Liver (tissue), 9 donors: ENCODE results near the gene HDAC9. TPM values are rescaled to one million over a fixed set of nuclear protein-coding genes. Genes with fewer than 3 reads are reported as not detected.

ENCODE experiments used
- DNase-seq: peaks from one replicate; pipeline ENCODE4 v3.0.0-alpha.2; 2017; ENCODE audit warnings: low spot score
- H3K27ac ChIP-seq, 2 donors: one replicate each; pipeline ENCODE4 v1.7.0; 2013; ENCODE audit warnings: inconsistent platforms in 2 of 2, low read length in 2 of 2, control low read depth in 1 of 2, low read depth in 1 of 2, mild to moderate bottlenecking in 1 of 2
- H3K27me3 ChIP-seq, 4 donors: one replicate each; pipeline versions ENCODE4 v1.6.1 to v1.7.0; 2013; ENCODE audit warnings: low read length in 3 of 4, inconsistent platforms in 1 of 4, mild to moderate bottlenecking in 1 of 4, moderate library complexity in 1 of 4; ENCODE audit not compliant: control insufficient read depth in 4 of 4, insufficient read depth in 4 of 4
- H3K36me3 ChIP-seq, 4 donors: one replicate each; pipeline versions ENCODE4 v1.6.1 to v1.7.0; 2013; ENCODE audit warnings: low read length in 3 of 4, mild to moderate bottlenecking in 3 of 4, low read depth in 1 of 4, moderate library complexity in 1 of 4; ENCODE audit not compliant: control insufficient read depth in 4 of 4, insufficient read depth in 3 of 4
- H3K4me1 ChIP-seq, 4 donors: one replicate each; pipeline versions ENCODE4 v1.6.1 to v1.7.0; 2013; ENCODE audit warnings: low read length in 3 of 4, mild to moderate bottlenecking in 3 of 4, moderate library complexity in 1 of 4; ENCODE audit not compliant: control insufficient read depth in 4 of 4, insufficient read depth in 4 of 4
- H3K4me3 ChIP-seq, 3 donors: one replicate each; pipeline versions ENCODE4 v1.6.1 to v1.7.0; 2013; ENCODE audit warnings: low read length in 3 of 3, control low read depth in 1 of 3, low read depth in 1 of 3, mild to moderate bottlenecking in 1 of 3
- H3K9ac ChIP-seq, 2 donors: one replicate each; pipeline ENCODE4 v1.7.0; 2013; ENCODE audit warnings: low read length in 2 of 2, mild to moderate bottlenecking in 2 of 2, moderate library complexity in 2 of 2, control low read depth in 1 of 2, low read depth in 1 of 2
- H3K9me3 ChIP-seq, 4 donors: one replicate each; pipeline versions ENCODE4 v1.6.1 to v1.7.0; 2013; ENCODE audit warnings: low read length in 3 of 4; ENCODE audit not compliant: control insufficient read depth in 4 of 4
- CTCF ChIP-seq: fragments of 150-350 bp; IDR thresholded peaks from 2 replicates; pipeline ENCODE4 v1.5.1; 2017; ENCODE audit warnings: improper control_type of control experiment, low read depth, low read length; ENCODE audit not compliant: missing input control
- EGR1 ChIP-seq, 2 donors: IDR thresholded peaks; 2 replicates each; pipeline ENCODE4 v1.6.1; 2016 to 2018; ENCODE audit warnings: antibody characterized with exemption in 2 of 2, low read depth in 2 of 2
- FOXA1 ChIP-seq: IDR thresholded peaks from 2 replicates; pipeline ENCODE4 v1.6.1; 2016; ENCODE audit warnings: antibody characterized with exemption
- FOXA2 ChIP-seq: IDR thresholded peaks from 2 replicates; pipeline ENCODE4 v1.6.1; 2016; ENCODE audit warnings: antibody characterized with exemption
- GABPA ChIP-seq, 2 donors: IDR thresholded peaks in 1 of 2; conservative IDR thresholded peaks in 1 of 2; 2 replicates each; pipeline ENCODE4 v1.6.1; 2016; ENCODE audit warnings: antibody characterized with exemption in 2 of 2, mild to moderate bottlenecking in 1 of 2, moderate library complexity in 1 of 2
- HNF4A ChIP-seq, 2 donors: conservative IDR thresholded peaks; 2 replicates each; pipeline ENCODE4 v1.6.1; 2016; ENCODE audit warnings: antibody characterized with exemption in 2 of 2, mild to moderate bottlenecking in 2 of 2
- HNF4G ChIP-seq: IDR thresholded peaks from 2 replicates; pipeline ENCODE4 v1.6.1; 2016; ENCODE audit warnings: antibody characterized with exemption
- JUND ChIP-seq, 2 donors: IDR thresholded peaks; 2 replicates each; pipeline ENCODE4 v1.6.1; 2016; ENCODE audit warnings: antibody characterized with exemption in 2 of 2
- MAX ChIP-seq: IDR thresholded peaks from 2 replicates; pipeline ENCODE4 v1.6.1; 2016; ENCODE audit warnings: antibody characterized with exemption
- NR2F2 ChIP-seq: IDR thresholded peaks from 2 replicates; pipeline ENCODE4 v1.6.1; 2016; ENCODE audit warnings: antibody characterized with exemption
- RAD21 ChIP-seq, 2 donors: IDR thresholded peaks; 2 replicates each; pipeline ENCODE4 v1.6.1; 2016; ENCODE audit warnings: antibody characterized with exemption in 2 of 2, mild to moderate bottlenecking in 2 of 2
- RXRA ChIP-seq, 2 donors: IDR thresholded peaks; 2 replicates each; pipeline ENCODE4 v1.6.1; 2017 to 2018; ENCODE audit warnings: antibody characterized with exemption in 2 of 2, mild to moderate bottlenecking in 1 of 2
- SP1 ChIP-seq: IDR thresholded peaks from 2 replicates; pipeline ENCODE4 v1.6.1; 2018; ENCODE audit warnings: antibody characterized with exemption, mild to moderate bottlenecking
- TAF1 ChIP-seq: conservative IDR thresholded peaks from 2 replicates; pipeline ENCODE4 v1.6.1; 2016; ENCODE audit warnings: antibody characterized with exemption, mild to moderate bottlenecking
- YY1 ChIP-seq: IDR thresholded peaks from 2 replicates; pipeline ENCODE4 v1.6.1; 2016; ENCODE audit warnings: antibody characterized with exemption, mild to moderate bottlenecking
- ZBTB33 ChIP-seq: IDR thresholded peaks from 2 replicates; pipeline ENCODE4 v1.6.1; 2016; ENCODE audit warnings: antibody characterized with exemption
- WGBS: extraction: QIAGEN DNeasy Blood & Tissue Kit; methylation state at CpG from one replicate; pipeline ENCODE4 v1.1.7; 2013; 5-methylcytosine and 5-hydroxymethylcytosine counted together
- polyA plus RNA-seq, 2 donors: library from polyadenylated mRNA; stranded (reverse) in 1 of 2; unstranded in 1 of 2; fragments of 200-250 nt in 1 of 2; fragments of >200 nt in 1 of 2; fragmentation: Nextera tagmentation in 1 of 2; extraction: Ambion mirVana in 1 of 2; gene quantifications; one replicate each; pipeline versions ENCODE4 v1.2.1 to v1.2.3, GENCODE V29; 2013 to 2015
- total RNA-seq, 2 donors: library from RNA; depleted of rRNA; stranded (reverse); fragments of >200 nt; gene quantifications; one replicate each; pipeline ENCODE4 v1.2.3, GENCODE V29; 2014
- TF ChIP-seq, protein P1 (sequence below): IDR thresholded peaks from 2 replicates; pipeline ENCODE4 v1.6.1; 2016; ENCODE audit warnings: antibody characterized with exemption
- TF ChIP-seq, protein P2 (sequence below): IDR thresholded peaks from 2 replicates; pipeline ENCODE4 v1.6.1; 2016; ENCODE audit warnings: antibody characterized with exemption, mild to moderate bottlenecking
- donor health status: healthy.
- donor health status: healthy.
- donor health status: healthy.
- donor health status: healthy.
- donor health status: healthy.

Gene HDAC9
- total and polyA plus RNA-seq, 4 donors: 1.0 to 10.1 (median 2.3) TPM

DNA sequence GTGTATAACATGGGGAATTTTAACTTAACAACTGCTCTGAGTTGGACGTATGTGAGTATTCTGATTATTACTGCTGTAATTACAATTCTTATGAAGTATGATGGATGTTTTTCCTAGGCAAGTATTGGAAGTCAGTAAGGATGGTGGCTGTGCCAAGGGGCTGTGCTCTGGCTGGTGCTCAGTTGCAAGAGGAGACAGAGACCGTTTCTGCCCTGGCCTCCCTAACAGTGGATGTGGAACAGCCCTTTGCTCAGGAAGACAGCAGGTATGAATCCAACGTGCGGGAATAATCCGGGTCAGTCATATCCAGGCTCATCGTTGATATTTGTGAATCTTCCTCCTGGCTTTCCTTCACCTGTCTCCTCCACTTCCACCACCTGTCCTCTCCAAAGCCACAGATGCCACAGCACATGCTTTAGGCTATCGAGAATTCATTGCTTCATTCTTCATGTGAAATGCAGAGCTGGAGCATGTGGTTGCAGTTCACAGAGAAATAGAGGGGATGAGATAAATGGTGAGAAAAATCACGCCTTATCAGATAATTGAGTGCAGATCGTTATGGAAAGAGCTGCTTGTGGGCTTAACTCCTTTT is 480.2 kb downstream of the HDAC9 start:
- no peak for DNase-seq
- Histone ChIP-seq H3K4me1 (no peaks in the 10 kb centered on the region), H3K27me3 (no peaks in the 10 kb centered on the region), H3K4me3 (no peak overlapping the region), H3K36me3 (no peaks in the 10 kb centered on the region), H3K27ac (no peak overlapping the region), H3K9me3 (no peaks in the 10 kb centered on the region), H3K9ac (no peak overlapping the region)
- TF ChIP-seq TAF1: no peak
- no peak for TF ChIP-seq HNF4A (conservative IDR thresholded peaks at IDR 0.05)
- no peak for TF ChIP-seq FOXA2
- no peak for TF ChIP-seq FOXA1
- TF ChIP-seq YY1: no peak
- TF ChIP-seq EGR1 (IDR thresholded peaks at IDR 0.05; ENCODE audit: low read depth in 2 of 2): no peak
- no peak for TF ChIP-seq JUND (IDR thresholded peaks at IDR 0.05)
- TF ChIP-seq RAD21 (IDR thresholded peaks at IDR 0.05): no peak
- no peak for TF ChIP-seq HNF4G
- 72% methylated on average over 9 of the region's 9 CpGs for WGBS

DNA sequence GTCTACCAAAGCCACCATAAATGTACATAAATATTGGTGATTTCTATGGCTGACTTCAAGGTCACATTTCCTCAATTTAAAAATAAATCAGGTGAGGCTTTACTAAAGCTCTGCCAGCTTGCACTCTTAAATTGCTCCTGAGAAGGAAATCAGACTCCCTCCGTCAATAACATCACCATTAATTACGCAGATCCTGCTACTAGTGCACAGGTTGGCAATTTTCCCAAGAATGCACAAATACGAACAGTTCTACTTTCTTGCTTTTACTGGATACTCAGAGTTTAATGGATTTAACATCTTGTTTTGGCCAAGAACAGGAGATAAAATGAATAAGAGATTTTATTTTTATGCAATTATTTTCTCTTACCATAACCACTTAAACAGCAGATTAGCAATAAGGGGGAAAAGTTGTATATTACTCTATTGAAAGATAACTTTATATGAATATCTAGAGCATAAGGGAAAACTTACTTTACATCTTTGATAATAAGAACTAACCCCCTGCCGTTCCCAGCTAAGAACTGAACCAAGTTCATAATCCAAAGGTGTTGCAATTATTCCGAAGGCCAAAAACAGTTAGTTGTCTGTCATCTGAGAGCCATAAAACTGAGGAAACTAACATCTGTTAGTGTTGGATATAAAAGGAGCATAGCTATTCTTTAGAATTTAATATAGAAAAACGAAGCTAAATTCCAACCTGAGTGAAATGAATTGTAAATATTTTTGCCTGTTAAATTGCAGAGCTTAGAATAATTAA is 481.3 kb downstream of the HDAC9 start:
- 57% methylated on average over 6 of the region's 6 CpGs for WGBS
- Histone ChIP-seq H3K4me3 (no peak overlapping the region), H3K27ac (no peak overlapping the region), H3K4me1 (no peaks in the 10 kb centered on the region), H3K9ac (no peak overlapping the region), H3K9me3 (no peaks in the 10 kb centered on the region), H3K27me3 (no peaks in the 10 kb centered on the region), H3K36me3 (no peaks in the 10 kb centered on the region)
- DNase-seq: no peak
- TF ChIP-seq SP1 (no peak), HNF4A (conservative IDR thresholded peaks at IDR 0.05) (no peak), HNF4G (no peak), ZBTB33 (no peak), MAX (no peak), GABPA (IDR thresholded peaks at IDR 0.05 in 1 of 2, conservative IDR thresholded peaks at IDR 0.05 in 1 of 2) (no peak), JUND (IDR thresholded peaks at IDR 0.05) (no peak), RAD21 (IDR thresholded peaks at IDR 0.05) (no peak), EGR1 (IDR thresholded peaks at IDR 0.05; ENCODE audit: low read depth in 2 of 2) (no peak), NR2F2 (no peak), FOXA2 (no peak), FOXA1 (no peak), RXRA (IDR thresholded peaks at IDR 0.05) (no peak), TAF1 (no peak), CTCF (no peak), YY1 (no peak)
- TF ChIP-seq, protein P1, sequence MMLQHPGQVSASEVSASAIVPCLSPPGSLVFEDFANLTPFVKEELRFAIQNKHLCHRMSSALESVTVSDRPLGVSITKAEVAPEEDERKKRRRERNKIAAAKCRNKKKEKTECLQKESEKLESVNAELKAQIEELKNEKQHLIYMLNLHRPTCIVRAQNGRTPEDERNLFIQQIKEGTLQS: no peak
- TF ChIP-seq, protein P2, sequence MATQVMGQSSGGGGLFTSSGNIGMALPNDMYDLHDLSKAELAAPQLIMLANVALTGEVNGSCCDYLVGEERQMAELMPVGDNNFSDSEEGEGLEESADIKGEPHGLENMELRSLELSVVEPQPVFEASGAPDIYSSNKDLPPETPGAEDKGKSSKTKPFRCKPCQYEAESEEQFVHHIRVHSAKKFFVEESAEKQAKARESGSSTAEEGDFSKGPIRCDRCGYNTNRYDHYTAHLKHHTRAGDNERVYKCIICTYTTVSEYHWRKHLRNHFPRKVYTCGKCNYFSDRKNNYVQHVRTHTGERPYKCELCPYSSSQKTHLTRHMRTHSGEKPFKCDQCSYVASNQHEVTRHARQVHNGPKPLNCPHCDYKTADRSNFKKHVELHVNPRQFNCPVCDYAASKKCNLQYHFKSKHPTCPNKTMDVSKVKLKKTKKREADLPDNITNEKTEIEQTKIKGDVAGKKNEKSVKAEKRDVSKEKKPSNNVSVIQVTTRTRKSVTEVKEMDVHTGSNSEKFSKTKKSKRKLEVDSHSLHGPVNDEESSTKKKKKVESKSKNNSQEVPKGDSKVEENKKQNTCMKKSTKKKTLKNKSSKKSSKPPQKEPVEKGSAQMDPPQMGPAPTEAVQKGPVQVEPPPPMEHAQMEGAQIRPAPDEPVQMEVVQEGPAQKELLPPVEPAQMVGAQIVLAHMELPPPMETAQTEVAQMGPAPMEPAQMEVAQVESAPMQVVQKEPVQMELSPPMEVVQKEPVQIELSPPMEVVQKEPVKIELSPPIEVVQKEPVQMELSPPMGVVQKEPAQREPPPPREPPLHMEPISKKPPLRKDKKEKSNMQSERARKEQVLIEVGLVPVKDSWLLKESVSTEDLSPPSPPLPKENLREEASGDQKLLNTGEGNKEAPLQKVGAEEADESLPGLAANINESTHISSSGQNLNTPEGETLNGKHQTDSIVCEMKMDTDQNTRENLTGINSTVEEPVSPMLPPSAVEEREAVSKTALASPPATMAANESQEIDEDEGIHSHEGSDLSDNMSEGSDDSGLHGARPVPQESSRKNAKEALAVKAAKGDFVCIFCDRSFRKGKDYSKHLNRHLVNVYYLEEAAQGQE: no peak
